GM18520 (cell line): Measurements from ENCODE around the gene ADCY7.

Experiments
- ATAC-seq: cut with Tn5 transposase; IDR thresholded peaks from one replicate; pipeline ENCODE4 v1.9.1; 2021; ENCODE audit not compliant: unreplicated experiment

ADCY7 gene

GRCh38 chr16:50279504-50279865, 13.1 kb downstream of the ADCY7 start:
- ATAC-seq, result no peak

- ATAC-seq, result no peak
Observed at GRCh38 chr16:50280932-50281331, 14.6 kb downstream of the ADCY7 start.

DNA sequence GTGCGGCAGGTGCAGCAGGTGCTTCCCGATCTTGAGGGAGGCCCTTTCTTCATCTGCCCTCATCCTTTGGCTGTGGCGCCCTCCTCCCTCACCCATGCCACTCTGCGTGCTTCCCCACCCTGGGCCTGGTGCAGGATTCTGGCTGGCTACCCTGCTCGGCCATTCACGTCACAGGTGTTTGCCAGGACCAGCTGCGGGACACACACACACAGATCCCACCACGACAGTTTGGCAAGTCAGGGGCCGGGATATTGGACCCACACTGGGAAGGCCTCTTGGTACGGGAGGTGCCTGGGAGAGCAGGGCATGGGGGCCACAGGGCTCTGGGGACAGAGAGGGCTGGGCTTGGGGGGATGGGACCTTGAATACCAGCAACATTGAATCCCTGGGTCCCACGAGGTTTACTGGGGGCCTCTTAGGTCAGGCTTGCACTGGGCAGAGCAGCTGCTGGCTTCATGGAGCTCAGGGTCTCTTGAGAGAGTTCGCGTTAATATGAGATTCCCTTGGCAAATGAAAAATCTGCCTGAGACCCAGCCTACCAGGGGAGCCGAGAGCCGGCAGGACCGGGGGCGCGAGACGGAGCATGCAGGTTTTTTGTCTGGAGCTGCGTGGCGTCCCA, 15.1 kb downstream of the ADCY7 start:
- no peak for ATAC-seq

DNA sequence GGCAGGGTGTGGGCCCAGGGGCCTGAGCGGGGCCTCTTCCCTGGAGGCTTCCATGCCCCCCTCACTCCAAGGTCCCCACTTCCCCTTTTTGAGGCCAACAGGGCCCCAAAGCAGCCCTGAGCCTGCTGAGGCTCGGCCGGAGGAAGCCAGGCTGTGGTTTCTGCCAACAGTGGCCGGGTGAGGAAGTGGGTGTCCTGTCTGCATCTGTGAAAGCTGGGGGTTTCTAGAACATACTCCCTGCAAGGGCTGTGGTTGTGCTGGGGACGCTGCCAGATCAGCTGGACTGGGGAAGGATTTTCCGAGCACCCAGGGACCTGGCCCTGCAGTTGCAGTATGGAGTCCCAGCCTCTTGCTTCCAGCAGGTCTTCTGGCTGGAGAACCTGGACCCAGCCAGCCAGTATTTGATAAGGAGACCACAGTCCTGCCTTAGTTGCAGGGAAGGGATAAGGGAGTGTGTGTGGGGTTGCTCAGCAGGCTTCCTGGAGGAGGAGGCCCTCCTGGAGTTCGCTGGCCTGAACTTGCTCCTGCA, 15.7 kb downstream of the ADCY7 start:
- peak; percentile 94 for ATAC-seq

GRCh38 chr16:50282955-50283631, 16.7 kb downstream of the ADCY7 start:
- no peak for ATAC-seq

GRCh38 chr16:50284131-50284911, 18.0 kb downstream of the ADCY7 start:
- no peak for ATAC-seq

DNA sequence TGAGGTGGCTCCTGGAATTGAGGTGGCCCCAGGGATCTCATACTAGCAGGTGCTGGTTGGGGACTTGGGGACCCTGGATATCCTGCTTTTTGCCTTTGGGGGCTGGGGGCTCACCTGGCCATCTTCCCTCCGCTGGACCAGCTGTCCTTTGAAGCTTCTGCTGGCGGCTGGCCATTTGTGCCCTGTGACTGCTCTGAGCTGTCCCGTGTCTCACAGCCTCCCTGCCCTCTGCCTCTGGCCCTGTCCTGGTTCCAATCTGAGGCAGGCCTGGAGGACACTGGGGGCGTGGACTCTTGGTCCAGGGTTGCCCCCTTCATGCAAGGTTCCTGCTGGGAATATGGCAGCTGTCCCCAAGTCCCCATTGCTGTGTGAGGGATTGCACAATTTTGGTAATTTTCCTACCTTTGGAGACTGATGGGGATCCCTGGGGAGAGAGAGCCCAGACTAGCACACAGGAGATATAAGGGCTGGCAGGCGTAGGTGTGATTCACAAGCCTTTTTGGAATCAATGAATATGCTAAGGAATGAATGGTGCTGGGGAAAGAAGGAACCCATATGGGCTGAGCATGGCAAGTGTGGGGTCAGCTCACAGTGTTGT, 19.2 kb downstream of the ADCY7 start:
- ATAC-seq, result no peak

DNA sequence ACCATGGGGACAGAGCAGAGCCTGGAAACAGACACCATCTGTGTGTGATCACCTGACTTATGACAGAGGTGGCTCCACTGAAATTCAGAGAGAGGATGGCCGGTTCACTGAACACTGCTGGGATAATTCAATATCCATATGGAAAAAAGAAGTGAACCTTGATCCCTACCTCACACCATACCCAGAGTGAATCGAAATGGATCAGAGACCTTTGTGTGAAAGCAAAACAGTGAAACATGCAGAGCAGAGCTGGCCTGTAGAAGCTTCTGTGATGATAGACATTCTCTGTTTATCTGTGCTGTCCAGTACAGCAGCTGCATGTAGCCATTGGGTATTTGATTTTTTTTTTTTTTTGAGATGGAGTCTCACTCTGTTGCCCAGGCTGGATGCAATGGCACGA, 20.3 kb downstream of the ADCY7 start:
- no peak for ATAC-seq

DNA sequence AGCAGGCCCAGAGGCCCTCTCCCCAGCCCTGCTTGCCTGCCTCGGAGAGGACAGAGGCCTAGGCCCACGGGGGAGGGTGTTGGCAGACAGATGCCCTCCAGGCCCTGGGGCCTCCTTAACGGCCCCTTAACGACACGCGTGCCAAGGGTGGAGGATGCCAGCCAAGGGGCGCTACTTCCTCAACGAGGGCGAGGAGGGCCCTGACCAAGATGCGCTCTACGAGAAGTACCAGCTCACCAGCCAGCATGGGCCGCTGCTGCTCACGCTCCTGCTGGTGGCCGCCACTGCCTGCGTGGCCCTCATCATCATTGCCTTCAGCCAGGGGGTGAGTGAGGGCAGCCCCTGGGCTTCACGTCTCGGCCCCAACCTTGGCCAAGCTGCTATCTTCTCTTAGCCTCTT, 21.7 kb downstream of the ADCY7 start:
- no peak for ATAC-seq

- ATAC-seq, result no peak
Observed at GRCh38 chr16:50288920-50289319, 22.6 kb downstream of the ADCY7 start.

DNA sequence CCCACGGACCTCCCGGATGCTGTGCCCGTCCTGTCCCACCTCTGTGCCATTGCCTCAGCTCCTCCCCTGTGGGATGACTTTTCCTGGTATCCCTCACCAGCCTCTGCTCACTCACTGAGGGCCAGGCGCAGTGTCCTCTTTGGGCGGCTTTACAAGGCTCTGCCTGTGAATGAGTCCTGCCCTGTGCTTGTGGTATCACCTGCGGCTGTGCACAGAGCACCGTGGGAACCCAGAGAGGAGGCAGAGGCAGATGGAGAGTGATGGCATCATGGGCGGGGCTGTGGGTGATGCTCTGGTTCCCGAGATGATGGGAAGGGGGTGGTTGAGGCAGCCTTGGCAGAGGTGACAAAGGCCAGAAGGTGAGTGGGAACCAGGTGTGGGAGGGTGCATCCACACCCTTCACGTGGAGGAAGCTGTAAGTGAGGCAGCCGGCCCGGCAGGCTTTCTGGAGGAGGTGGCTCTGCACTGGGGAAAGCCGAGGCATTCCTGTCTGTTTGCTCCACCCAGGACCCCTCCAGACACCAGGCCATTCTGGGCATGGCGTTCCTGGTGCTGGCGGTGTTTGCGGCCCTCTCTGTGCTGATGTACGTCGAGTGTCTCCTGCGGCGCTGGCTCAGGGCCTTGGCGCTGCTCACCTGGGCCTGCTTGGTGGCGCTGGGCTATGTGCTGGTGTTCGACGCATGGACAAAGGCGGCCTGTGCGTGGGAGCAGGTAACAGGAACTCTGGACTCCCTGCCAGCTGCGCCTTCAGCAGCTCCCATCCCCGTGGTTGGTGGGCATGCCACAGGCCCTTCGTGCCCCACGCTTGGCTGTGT, 23.8 kb downstream of the ADCY7 start:
- ATAC-seq, result no peak

DNA sequence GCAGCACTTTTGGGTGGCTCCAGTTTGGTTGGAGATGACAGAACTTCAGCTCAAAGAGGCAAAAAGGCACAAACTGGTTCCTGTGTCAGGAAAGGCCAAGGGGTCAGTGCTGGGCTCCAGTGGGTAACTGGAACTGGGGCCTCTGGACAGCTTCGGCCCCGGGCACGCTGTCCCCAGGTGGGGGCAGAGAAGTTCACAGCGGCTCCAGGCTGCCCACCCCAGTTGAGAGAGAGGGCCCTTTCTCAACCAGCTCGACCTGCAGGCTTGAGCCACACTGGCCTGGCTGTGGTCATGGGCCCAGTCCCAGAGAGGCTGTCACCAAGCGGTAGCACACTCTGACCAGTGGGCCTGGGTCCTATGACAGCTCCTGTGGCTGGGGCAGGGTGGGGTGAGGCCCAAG, 24.5 kb downstream of the ADCY7 start:
- ATAC-seq, result no peak

GRCh38 chr16:50291719-50292565, 25.6 kb downstream of the ADCY7 start:
- no peak for ATAC-seq

GRCh38 chr16:50292566-50292948, 26.2 kb downstream of the ADCY7 start:
- ATAC-seq, result no peak

- ATAC-seq, result no peak
Observed at GRCh38 chr16:50293041-50293783, 26.9 kb downstream of the ADCY7 start.

- ATAC-seq, result no peak
Observed at GRCh38 chr16:50293994-50294855, 27.9 kb downstream of the ADCY7 start.

DNA sequence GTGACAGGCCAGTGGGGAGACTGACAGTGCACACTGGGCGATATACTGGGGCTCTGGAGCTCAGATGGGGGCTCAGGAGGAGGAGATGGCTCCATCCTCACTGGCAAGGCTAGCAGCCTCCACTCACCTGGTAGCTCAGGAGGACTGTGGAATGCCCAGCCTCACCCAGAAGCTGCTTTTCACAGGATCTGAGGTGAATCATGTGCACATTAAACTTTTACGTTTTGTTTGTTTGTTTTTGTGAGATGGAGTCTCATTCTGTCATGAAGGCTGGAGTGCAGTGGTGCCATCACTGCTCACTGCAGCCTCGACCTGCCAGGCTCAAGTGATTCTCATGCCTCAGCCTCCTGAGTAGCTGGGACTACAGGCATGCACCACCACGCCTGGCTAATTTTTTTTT, 28.6 kb downstream of the ADCY7 start:
- ATAC-seq, result no peak

GRCh38 chr16:50295541-50296132, 29.3 kb downstream of the ADCY7 start:
- ATAC-seq, result no peak
